K562 (cell line): ENCODE results near the gene ZNF716. TPM values are rescaled to one million over a fixed set of nuclear protein-coding genes. Genes with fewer than 3 reads are reported as not detected.

ENCODE experiments used
- ATAC-seq: fragments of 200-7000 bp; cut with Tn5 transposase; 3 replicates; pipeline ENCODE4 v1.9.1; 2020; ENCODE audit warnings: moderate library complexity
- BruUV-seq: library from RNA; stranded (reverse); fragments of 400-500 nt; replicated peaks from 2 replicates; lab custom pipeline; 2021; lab: Mats Ljungman, UMichigan
- CTCF ChIA-PET: fragments of 300-600 bp; formaldehyde crosslinking; extraction: SDS; loops from one replicate; lab custom pipeline; 2021; ENCODE audit warnings: low intra/inter-chr PET ratio; lab: Yijun Ruan, JAX
- POLR2A ChIA-PET: fragments of 300-600, 350-650 bp; sonication (Branson Sonifier 250); formaldehyde crosslinking; extraction: SDS; loops from one replicate; lab custom pipeline; 2021; ENCODE audit warnings: antibody characterized with exemption, inconsistent platforms; lab: Yijun Ruan, JAX
- DNase-seq, 4 experiments: peaks; one replicate each; pipeline versions ENCODE4 v3.0.0 to v3.0.0-alpha.2; 2011 to 2018; ENCODE audit warnings: low spot score in 3 of 4, mixed read lengths in 3 of 4; ENCODE audit errors: extremely low read depth in 1 of 4
- FAIRE-seq: peaks from 2 replicates; lab custom pipeline; 2011; peaks lifted over from hg19 to GRCh38; lab: Jason Lieb, UNC
- H2AFZ ChIP-seq: 2 replicates; pipeline ENCODE4 v1.6.0; 2011; ENCODE audit warnings: low read depth, low read length, control low read depth, inconsistent platforms
- H3K27ac ChIP-seq: fragments of 200-600 bp; 3 replicates; pipeline ENCODE4 v1.8.0; 2011; ENCODE audit warnings: low read depth, mild to moderate bottlenecking, control low read depth, inconsistent platforms, low read length, moderate library complexity, mixed read lengths; ENCODE audit errors: extremely low read depth
- H3K27me3 ChIP-seq, 2 experiments: fragments of 300-600 bp in 1 of 2; 2 replicates in 1 of 2; 3 replicates in 1 of 2; pipeline versions ENCODE4 v1.6.0 to v1.8.0; 2011; ENCODE audit warnings: inconsistent platforms in 2 of 2, low read length in 2 of 2, mild to moderate bottlenecking in 1 of 2, mixed read lengths in 1 of 2, moderate library complexity in 1 of 2; ENCODE audit not compliant: control insufficient read depth in 2 of 2, insufficient read depth in 2 of 2
- H3K36me3 ChIP-seq: fragments of 300-600 bp; 3 replicates; pipeline ENCODE4 v1.8.0; 2011; ENCODE audit warnings: mild to moderate bottlenecking, low read length, inconsistent platforms; ENCODE audit not compliant: control insufficient read depth, insufficient read depth
- H3K4me1 ChIP-seq, 2 experiments: fragments of 200-600 bp in 1 of 2; replicated peaks in 1 of 2; 2 replicates in 1 of 2; 3 replicates in 1 of 2; pipeline versions ENCODE4 v1.5.1 to v1.8.0; 2011; ENCODE audit warnings: inconsistent platforms in 2 of 2, low read length in 2 of 2, mild to moderate bottlenecking in 1 of 2, mixed read lengths in 1 of 2, moderate library complexity in 1 of 2; ENCODE audit not compliant: control insufficient read depth in 2 of 2, insufficient read depth in 2 of 2
- H3K4me2 ChIP-seq: 2 replicates; pipeline ENCODE4 v1.6.1; 2011; ENCODE audit warnings: low read length, control low read depth, inconsistent platforms, mixed read lengths; ENCODE audit not compliant: insufficient read depth
- H3K4me3 ChIP-seq: fragments of 200-600 bp; sonication (generic), shearing (Covaris generic); 2 replicates; pipeline ENCODE4 v1.5.1; 2016; ENCODE audit warnings: control low read depth, inconsistent platforms
- H3K79me2 ChIP-seq: fragments of 200-600 bp; 3 replicates; pipeline ENCODE4 v1.8.0; 2011; ENCODE audit warnings: low read length, inconsistent platforms; ENCODE audit not compliant: control insufficient read depth, insufficient read depth
- H3K9ac ChIP-seq, 2 experiments: 2 replicates each; pipeline versions ENCODE4 v1.6.0 to v1.6.1; 2011; ENCODE audit warnings: low read depth in 2 of 2, low read length in 2 of 2, control low read depth in 1 of 2, inconsistent platforms in 1 of 2, mild to moderate bottlenecking in 1 of 2, mixed read lengths in 1 of 2; ENCODE audit not compliant: insufficient read depth in 1 of 2
- H3K9me1 ChIP-seq: one replicate; pipeline ENCODE4 v1.6.0; 2011; ENCODE audit warnings: inconsistent platforms, mild to moderate bottlenecking, low read length, moderate library complexity; ENCODE audit not compliant: control insufficient read depth, insufficient read depth
- H3K9me3 ChIP-seq: replicated peaks from 2 replicates; pipeline ENCODE4 v1.5.1; 2011; ENCODE audit warnings: low read depth, low read length, inconsistent platforms; ENCODE audit not compliant: control insufficient read depth, insufficient read depth
- H4K20me1 ChIP-seq: replicated peaks from 2 replicates; pipeline ENCODE4 v1.6.1; 2011; ENCODE audit warnings: low read length, inconsistent platforms, mixed read lengths; ENCODE audit not compliant: control insufficient read depth, insufficient read depth
- AFF1 ChIP-seq, 2 experiments: fragments of 450-650 bp; IDR thresholded peaks; 2 replicates each; pipeline ENCODE4 v1.6.1; 2018; ENCODE audit warnings: mild to moderate bottlenecking in 2 of 2, low read depth in 1 of 2; ENCODE audit not compliant: partially characterized antibody in 2 of 2
- FOS ChIP-seq: IDR thresholded peaks from 3 replicates; pipeline ENCODE4 v1.6.1; 2011; ENCODE audit not compliant: insufficient read length; ENCODE audit errors: extremely low read depth
- GATA2 ChIP-seq: sonication (generic); formaldehyde crosslinking; IDR thresholded peaks from 2 replicates; pipeline ENCODE4 v1.4.0; 2020; ENCODE audit warnings: mild to moderate bottlenecking, missing genetic modification reagents
- HCFC1 ChIP-seq: IDR thresholded peaks from 2 replicates; pipeline ENCODE4 v1.6.1; 2012; ENCODE audit warnings: low read depth, low read length, improper control_type of control experiment
- RNF2 ChIP-seq: sonication (generic); IDR thresholded peaks from 2 replicates; pipeline ENCODE4 v1.6.1; 2016
- TBL1XR1 ChIP-seq, 2 experiments: IDR thresholded peaks; 2 replicates each; pipeline ENCODE4 v1.6.1; 2012; ENCODE audit warnings: improper control_type of control experiment in 2 of 2, low read length in 2 of 2, mild to moderate bottlenecking in 1 of 2
- TCF7L2 ChIP-seq: fragments of 150-350 bp; IDR thresholded peaks from 2 replicates; pipeline ENCODE4 v1.6.1; 2016; ENCODE audit warnings: low read depth, mild to moderate bottlenecking, low read length, moderate library complexity
- WHSC1 ChIP-seq: IDR thresholded peaks from one replicate; pipeline ENCODE4 v1.6.1; 2012; ENCODE audit warnings: low read length, control low read depth, inconsistent platforms
- ZBTB7A ChIP-seq: IDR thresholded peaks from 2 replicates; pipeline ENCODE4 v1.6.1; 2011; ENCODE audit warnings: low read depth, mild to moderate bottlenecking, low read length, moderate library complexity, borderline replicate concordance; ENCODE audit not compliant: control insufficient read depth
- ZNF143 ChIP-seq: sonication (generic); formaldehyde crosslinking; IDR thresholded peaks from 2 replicates; pipeline ENCODE4 v1.9.0; 2022; ENCODE audit warnings: mild to moderate bottlenecking, missing genetic modification reagents
- ZNF263 ChIP-seq: sonication (generic); formaldehyde crosslinking; IDR thresholded peaks from 2 replicates; pipeline ENCODE4 v1.8.0; 2022; ENCODE audit warnings: mild to moderate bottlenecking, missing genetic modification reagents, borderline replicate concordance
- ZNF384 ChIP-seq: IDR thresholded peaks from 2 replicates; pipeline ENCODE4 v1.6.1; 2012; ENCODE audit warnings: low read depth, low read length, improper control_type of control experiment
- ZNF561 ChIP-seq: fragments of 450-650 bp; formaldehyde crosslinking; conservative IDR thresholded peaks from 2 replicates; pipeline ENCODE4 v1.4.0; 2020; ENCODE audit warnings: mild to moderate bottlenecking, moderate library complexity
- ZNF785 ChIP-seq: fragments of 250-450 bp; sonication (Bioruptor Pico); IDR thresholded peaks from 2 replicates; pipeline ENCODE4 v1.4.0; 2020; ENCODE audit warnings: mild to moderate bottlenecking
- WGBS: fragments of 100-300 bp; shearing (Covaris generic); methylation state at CpG from one replicate; pipeline ENCODE4 v1.1.6; 2016; ENCODE audit warnings: low coverage, mixed read lengths; ENCODE audit not compliant: insufficient coverage; ENCODE audit errors: missing lambda C conversion rate; 5-methylcytosine and 5-hydroxymethylcytosine counted together
- in situ Hi-C: fragments of 300-500 bp; cut with MboI; formaldehyde crosslinking; loops from 4 replicates; pipeline ENCODE4 v1.15.0; 2018; ENCODE audit warnings: inconsistent platforms, mixed read lengths
- intact Hi-C: fragments of 100-400 bp; cut with micrococcal nuclease; formaldehyde crosslinking; loops from 2 replicates; pipeline ENCODE4 v1.14.2; 2022
- polyA plus RNA-seq, 8 experiments: library from polyadenylated mRNA; depleted of rRNA in 4 of 8; stranded (reverse) in 5 of 8; unstranded in 3 of 8; fragments of >200 nt; fragmentation: Nextera tagmentation in 2 of 8; fragmentation: Illumina TruSeq in 1 of 8; extraction: Ambion mirVana in 2 of 8; extraction: Trizol in 1 of 8; gene quantifications; 2 replicates each; pipeline versions ENCODE4 v1.2.1 to v1.2.3, GENCODE V29; 2011 to 2014; ENCODE audit warnings: inconsistent platforms in 1 of 8, missing spikeins in 1 of 8
- total RNA-seq, 7 experiments: library from RNA; depleted of rRNA in 6 of 7; stranded (reverse); fragments of >200 nt in 6 of 7; fragmentation: Illumina TruSeq in 2 of 7; extraction: Trizol in 2 of 7; gene quantifications; 2 replicates each; pipeline versions ENCODE4 v1.2.1 to v1.2.3, GENCODE V29; 2011 to 2021; ENCODE audit warnings: low replicate concordance in 1 of 7

Gene ZNF716
- total and polyA plus RNA-seq, 9 of the 15 experiments (the other 6 are each of a cell fraction or from before 2014, with no cell fraction given), result not detected

- CTCF ChIA-PET, result no interaction called here
Measured at GRCh38 chr7:57404343-57404966, 45.5 kb upstream of the ZNF716 start.

More at GRCh38 chr7:57404343-57404966, 45.5 kb upstream of the ZNF716 start:
- no peaks in the 10 kb centered on the region for H3K27me3 ChIP-seq
- 6% methylated on average over 35 of the region's 38 CpGs for WGBS
- no peaks in the 10 kb centered on the region for H3K9me3 ChIP-seq
- no peaks in the 10 kb centered on the region for H3K36me3 ChIP-seq
- H3K4me3 ChIP-seq, result no peak overlapping the region
- FAIRE-seq (no peak), ATAC-seq (peak; percentile 84)
- in situ Hi-C loops, result no loop called here
- no peak overlapping the region for H3K9ac ChIP-seq
- peak overlapping the region; percentile 37; the same call in 1 of the 2 replicates for H3K4me2 ChIP-seq
- no peaks in the 10 kb centered on the region for H3K9me1 ChIP-seq
- H3K79me2 ChIP-seq, result no peaks in the 10 kb centered on the region
- no peaks in the 10 kb centered on the region for H4K20me1 ChIP-seq
- H3K4me1 ChIP-seq, result no peaks in the 10 kb centered on the region
- intact Hi-C loops, result no loop called here
- H2AFZ ChIP-seq, result no peak overlapping the region
- no TSS peak for BruUV-seq
- POLR2A ChIA-PET, result no interaction called here
- no peak overlapping the region for H3K27ac ChIP-seq
- TF ChIP-seq ZNF384 (no peak), ZBTB7A (no peak), WHSC1 (no peak), RNF2 (no peak), ZNF561 (CRISPR knock-in tag) (no peak), GATA2 (no peak), ZNF263 (CRISPR knock-in tag) (no peak), TBL1XR1 (IDR thresholded peaks at IDR 0.05; ENCODE audit: low read length in 2 of 2) (no peak), AFF1 (IDR thresholded peaks at IDR 0.05; ENCODE audit: low read depth in 1 of 2, partially characterized antibody in 2 of 2) (peak in 1 of 2 experiments; percentile 89), FOS (no peak), ZNF143 (peak; percentile 70; the same call in 1 of the 2 replicates), ZNF785 (no peak), TCF7L2 (no peak), HCFC1 (peak; percentile 58)
- TF ChIP-seq, all 486 proteins: peak for 3
- peak in 2 of 4 experiments; percentile 5 to 8 for DNase-seq
